Hepatocyte (in vitro differentiated cells): ENCODE results near the gene CDK14. TPM values are rescaled to one million over a fixed set of nuclear protein-coding genes. Genes with fewer than 3 reads are reported as not detected.

Source experiments
- DNase-seq: peaks from one replicate; pipeline ENCODE4 v3.0.0-alpha.2; 2016; ENCODE audit warnings: low spot score
- H2AFZ ChIP-seq: fragments of 200-600 bp; sonication (generic); 2 replicates; pipeline ENCODE4 v1.6.0; 2016; ENCODE audit warnings: antibody characterized with exemption, mild to moderate bottlenecking
- H3K27ac ChIP-seq: fragments of 200-600 bp; sonication (generic); 2 replicates; pipeline ENCODE4 v1.5.1; 2016; ENCODE audit warnings: mild to moderate bottlenecking
- H3K27me3 ChIP-seq: fragments of 200-600 bp; sonication (generic); 2 replicates; pipeline ENCODE4 v1.6.1; 2016
- H3K36me3 ChIP-seq: fragments of 200-600 bp; sonication (generic); replicated peaks from 2 replicates; pipeline ENCODE4 v1.5.1; 2016; ENCODE audit warnings: low read depth; ENCODE audit not compliant: insufficient read depth
- H3K4me1 ChIP-seq: fragments of 200-600 bp; sonication (generic); 2 replicates; pipeline ENCODE4 v1.5.1; 2016; ENCODE audit warnings: mild to moderate bottlenecking, moderate library complexity; ENCODE audit not compliant: insufficient read depth
- H3K4me2 ChIP-seq: fragments of 200-600 bp; sonication (generic); 2 replicates; pipeline ENCODE4 v1.6.0; 2016
- H3K4me3 ChIP-seq: fragments of 200-600 bp; sonication (generic); 2 replicates; pipeline ENCODE4 v1.5.1; 2016; ENCODE audit warnings: mild to moderate bottlenecking
- H3K79me2 ChIP-seq: fragments of 200-600 bp; sonication (generic); 2 replicates; pipeline ENCODE4 v1.6.0; 2017; ENCODE audit warnings: mild to moderate bottlenecking
- H3K9me2 ChIP-seq: fragments of 200-600 bp; sonication (generic); replicated peaks from 2 replicates; pipeline ENCODE4 v1.6.0; 2017; ENCODE audit warnings: mild to moderate bottlenecking; ENCODE audit not compliant: insufficient read depth
- H3K9me3 ChIP-seq: fragments of 200-600 bp; sonication (generic); 2 replicates; pipeline ENCODE4 v1.5.1; 2016; ENCODE audit warnings: low read depth, mild to moderate bottlenecking
- H4K20me1 ChIP-seq: fragments of 200-600 bp; sonication (generic); 2 replicates; pipeline ENCODE4 v1.6.0; 2016; ENCODE audit warnings: mild to moderate bottlenecking; ENCODE audit not compliant: insufficient read depth, poor library complexity, severe bottlenecking
- CTCF ChIP-seq: fragments of 200-600 bp; sonication (generic); IDR thresholded peaks from 2 replicates; pipeline ENCODE4 v1.5.1; 2016; ENCODE audit warnings: antibody characterized with exemption, mild to moderate bottlenecking; ENCODE audit not compliant: poor library complexity
- EZH2 ChIP-seq: fragments of 200-600 bp; sonication (generic); IDR thresholded peaks from 2 replicates; pipeline ENCODE4 v1.6.1; 2016; ENCODE audit warnings: antibody characterized with exemption, mild to moderate bottlenecking, borderline replicate concordance
- EZH2phosphoT487 ChIP-seq: fragments of 200-600 bp; sonication (generic); IDR thresholded peaks from one replicate; pipeline ENCODE4 v1.6.1; 2018; ENCODE audit warnings: antibody characterized with exemption, mild to moderate bottlenecking, low read depth, moderate library complexity; ENCODE audit not compliant: unreplicated experiment, severe bottlenecking
- WGBS: methylation state at CpG from one replicate; pipeline ENCODE4 v1.1.6; 2016; ENCODE audit warnings: low lambda C conversion rate; ENCODE audit errors: missing lambda C conversion rate; 5-methylcytosine and 5-hydroxymethylcytosine counted together
- polyA plus RNA-seq: library from polyadenylated mRNA; unstranded; fragments of >200 nt; fragmentation: Nextera tagmentation; extraction: Ambion mirVana; gene quantifications from 2 replicates; pipeline ENCODE4 v1.2.1, GENCODE V29; 2016
- total RNA-seq: library from RNA; depleted of rRNA; stranded (reverse); fragments of >200 nt; gene quantifications from 2 replicates; pipeline ENCODE4 v1.2.3, GENCODE V29; 2014

Gene CDK14
- total and polyA plus RNA-seq, 2 experiments from 2014 or later = 8.6 to 23.5 TPM

- Histone ChIP-seq H3K4me3 (no peak overlapping the region), H3K9me2 (no peaks in the 10 kb centered on the region), H3K27ac (no peak overlapping the region), H3K4me1 (no peaks in the 10 kb centered on the region), H3K9me3 (no peaks in the 10 kb centered on the region), H3K36me3 (no peaks in the 10 kb centered on the region), H4K20me1 (peaks cover 7% of the 10 kb centered on the region), H2AFZ (no peak overlapping the region), H3K79me2 (peaks cover 81% of the 10 kb centered on the region), H3K4me2 (no peak overlapping the region), H3K27me3 (no peaks in the 10 kb centered on the region)
- no peak for DNase-seq
- TF ChIP-seq CTCF (no peak), EZH2 (no peak), EZH2phosphoT487 (no peak)
- 100% methylated on average over 1 of the region's 1 CpG for WGBS
Observed at GRCh38 chr7:90602303-90602702, 6.2 kb downstream of the CDK14 start.

- 86% methylated on average over 1 of the region's 1 CpG for WGBS
- peaks cover 7% of the 10 kb centered on the region for H4K20me1 ChIP-seq
- H3K27me3 ChIP-seq = no peaks in the 10 kb centered on the region
- H3K27ac ChIP-seq = no peak overlapping the region
- H3K36me3 ChIP-seq = no peaks in the 10 kb centered on the region
- no peak for TF ChIP-seq EZH2phosphoT487
- TF ChIP-seq EZH2 = no peak
- no peak for TF ChIP-seq CTCF
- H3K4me3 ChIP-seq = no peak overlapping the region
- H2AFZ ChIP-seq = no peak overlapping the region
- H3K4me2 ChIP-seq = no peak overlapping the region
- DNase-seq = no peak
- H3K9me2 ChIP-seq = no peaks in the 10 kb centered on the region
- H3K4me1 ChIP-seq = no peaks in the 10 kb centered on the region
- H3K79me2 ChIP-seq = peaks cover 79% of the 10 kb centered on the region
- H3K9me3 ChIP-seq = no peaks in the 10 kb centered on the region
Observed at GRCh38 chr7:90603346-90603745, 7.2 kb downstream of the CDK14 start.

GRCh38 chr7:90604383-90604782 is 8.3 kb downstream of the CDK14 start:
- Histone ChIP-seq H3K9me3 (no peaks in the 10 kb centered on the region), H4K20me1 (peaks cover 6% of the 10 kb centered on the region), H3K79me2 (peaks cover 84% of the 10 kb centered on the region), H3K27ac (no peak overlapping the region), H3K36me3 (no peaks in the 10 kb centered on the region), H3K27me3 (no peaks in the 10 kb centered on the region), H2AFZ (no peak overlapping the region), H3K4me2 (no peak overlapping the region), H3K9me2 (no peaks in the 10 kb centered on the region), H3K4me1 (no peaks in the 10 kb centered on the region), H3K4me3 (no peak overlapping the region)
- no peak for TF ChIP-seq CTCF
- no peak for TF ChIP-seq EZH2phosphoT487
- TF ChIP-seq EZH2 = no peak
- no peak for DNase-seq
- WGBS = 92% methylated on average over 5 of the region's 5 CpGs

- Histone ChIP-seq H3K4me1 (no peaks in the 10 kb centered on the region), H3K79me2 (peaks cover 83% of the 10 kb centered on the region), H3K36me3 (no peaks in the 10 kb centered on the region), H2AFZ (no peak overlapping the region), H4K20me1 (no peaks in the 10 kb centered on the region), H3K9me2 (no peaks in the 10 kb centered on the region), H3K27me3 (no peaks in the 10 kb centered on the region), H3K4me2 (no peak overlapping the region), H3K9me3 (no peaks in the 10 kb centered on the region), H3K4me3 (no peak overlapping the region), H3K27ac (no peak overlapping the region)
- no peak for DNase-seq
- WGBS = 82% methylated on average over 2 of the region's 2 CpGs
- no peak for TF ChIP-seq CTCF
- no peak for TF ChIP-seq EZH2phosphoT487
- no peak for TF ChIP-seq EZH2
Observed at GRCh38 chr7:90605055-90605454, 8.9 kb downstream of the CDK14 start.
